Loucy (cell line): ENCODE data around the gene NRDE2.

Source experiments
- EZH2phosphoT487 ChIP-seq: fragments of 200-600 bp; IDR thresholded peaks from 2 replicates; pipeline ENCODE4 v1.6.1; 2018; ENCODE audit warnings: antibody characterized with exemption, mild to moderate bottlenecking, moderate library complexity, borderline replicate concordance
- TF ChIP-seq, protein P1 (sequence below): fragments of 200-600 bp; sonication (generic); conservative IDR thresholded peaks from 2 replicates; pipeline ENCODE4 v1.5.1; 2014; ENCODE audit warnings: mild to moderate bottlenecking, antibody characterized with exemption, low read length

DNA sequence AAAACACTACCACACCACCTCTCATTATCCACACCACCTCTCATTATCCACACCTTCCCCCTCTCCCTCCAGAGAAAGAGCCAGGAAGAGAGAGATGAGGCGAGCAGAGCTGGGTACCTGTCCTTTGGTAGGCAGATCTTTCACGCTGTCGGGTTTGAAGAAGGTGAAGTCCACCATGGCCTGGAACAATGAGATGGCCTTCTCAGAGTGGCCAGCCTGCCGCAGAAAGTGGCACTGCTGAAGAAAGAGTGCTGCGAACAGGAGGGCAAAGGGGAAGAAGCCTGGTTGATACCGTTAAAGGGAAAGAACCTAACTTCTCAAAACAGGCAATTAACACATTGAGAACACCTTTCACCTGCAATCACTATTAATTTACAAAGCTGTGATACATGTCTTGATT lies 30.6 kb downstream of the NRDE2 start:
- TF ChIP-seq, protein P1, sequence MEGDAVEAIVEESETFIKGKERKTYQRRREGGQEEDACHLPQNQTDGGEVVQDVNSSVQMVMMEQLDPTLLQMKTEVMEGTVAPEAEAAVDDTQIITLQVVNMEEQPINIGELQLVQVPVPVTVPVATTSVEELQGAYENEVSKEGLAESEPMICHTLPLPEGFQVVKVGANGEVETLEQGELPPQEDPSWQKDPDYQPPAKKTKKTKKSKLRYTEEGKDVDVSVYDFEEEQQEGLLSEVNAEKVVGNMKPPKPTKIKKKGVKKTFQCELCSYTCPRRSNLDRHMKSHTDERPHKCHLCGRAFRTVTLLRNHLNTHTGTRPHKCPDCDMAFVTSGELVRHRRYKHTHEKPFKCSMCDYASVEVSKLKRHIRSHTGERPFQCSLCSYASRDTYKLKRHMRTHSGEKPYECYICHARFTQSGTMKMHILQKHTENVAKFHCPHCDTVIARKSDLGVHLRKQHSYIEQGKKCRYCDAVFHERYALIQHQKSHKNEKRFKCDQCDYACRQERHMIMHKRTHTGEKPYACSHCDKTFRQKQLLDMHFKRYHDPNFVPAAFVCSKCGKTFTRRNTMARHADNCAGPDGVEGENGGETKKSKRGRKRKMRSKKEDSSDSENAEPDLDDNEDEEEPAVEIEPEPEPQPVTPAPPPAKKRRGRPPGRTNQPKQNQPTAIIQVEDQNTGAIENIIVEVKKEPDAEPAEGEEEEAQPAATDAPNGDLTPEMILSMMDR, result no peak
- no peak for TF ChIP-seq EZH2phosphoT487
